Right lobe of liver (tissue), 4 donors: ENCODE data around the gene RER1.

ENCODE experiments used
- CTCF ChIP-seq, 4 donors: fragments of 200-600 bp in 3 of 4; fragments of 450-650 bp in 1 of 4; IDR thresholded peaks; one replicate each; pipeline versions ENCODE4 v1.5.1 to v1.8.0; 2016 to 2022; ENCODE audit warnings: antibody characterized with exemption in 4 of 4, mild to moderate bottlenecking in 2 of 4
- POLR2A ChIP-seq: fragments of 450-650 bp; IDR thresholded peaks from one replicate; pipeline ENCODE4 v1.6.1; 2017; ENCODE audit warnings: antibody characterized with exemption, mild to moderate bottlenecking
- donor health status: DM: no; HTN: no; CAD: no.
- donor health status: DM: no; HTN: no; CAD: no.
- donor health status: DM: no; HTN: yes; CAD: no.

DNA sequence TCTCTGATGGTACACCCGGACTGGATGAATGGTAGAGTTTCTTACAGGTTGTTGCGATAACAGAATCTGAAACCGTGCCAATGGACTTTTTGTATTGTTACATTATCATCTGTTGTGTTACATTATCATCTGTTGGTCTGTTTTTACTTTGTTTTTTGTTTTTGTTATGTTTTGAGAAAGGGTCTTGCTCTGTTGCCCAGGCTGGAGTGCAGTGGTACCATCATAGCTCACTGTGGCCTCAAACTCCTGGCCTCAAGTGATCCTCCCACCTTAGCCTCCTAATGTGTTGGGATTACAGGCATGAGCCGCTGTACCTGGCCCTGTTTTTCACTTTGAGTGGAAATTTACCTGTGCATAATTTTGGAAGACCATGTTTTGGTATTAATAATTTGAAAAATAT lies 30.9 kb downstream of the RER1 start:
- no peak for TF ChIP-seq CTCF (IDR thresholded peaks at IDR 0.05)
- no peak for TF ChIP-seq POLR2A
